A673 (cell line): ENCODE results near the gene SLC29A2. TPM values are rescaled to one million over a fixed set of nuclear protein-coding genes. Genes with fewer than 3 reads are reported as not detected.

Experiments
- BruUV-seq: library from RNA; stranded (reverse); fragments of 400-500 nt; replicated peaks from 2 replicates; lab custom pipeline; 2021; lab: Mats Ljungman, UMichigan
- CTCF ChIA-PET: fragments of 300-600 bp; sonication (Branson Sonifier 250); formaldehyde crosslinking; loops from one replicate; lab custom pipeline; 2022; ENCODE audit warnings: antibody characterized with exemption; lab: Charles Lee
- POLR2A ChIA-PET: fragments of 300-600 bp; sonication (Branson Sonifier 250); formaldehyde crosslinking; loops from one replicate; lab custom pipeline; 2022; ENCODE audit warnings: antibody characterized with exemption; ENCODE audit not compliant: low non-redundant PET; lab: Charles Lee
- DNase-seq: peaks from one replicate; pipeline ENCODE4 v3.0.0-alpha.2; 2015; ENCODE audit warnings: low spot score
- H3K27ac ChIP-seq: fragments of 200-600 bp; sonication (generic); 2 replicates; pipeline ENCODE4 v1.5.1; 2016; ENCODE audit warnings: mixed run types, low read depth, mild to moderate bottlenecking, mixed read lengths, antibody characterized with exemption, low read length; ENCODE audit not compliant: poor library complexity, severe bottlenecking
- H3K27me3 ChIP-seq: fragments of 200-600 bp; sonication (generic); replicated peaks from 2 replicates; pipeline ENCODE4 v1.6.1; 2017; ENCODE audit warnings: mixed run types, low read depth, mild to moderate bottlenecking, mixed read lengths, antibody characterized with exemption, low read length; ENCODE audit not compliant: insufficient read depth, poor library complexity
- H3K36me3 ChIP-seq: fragments of 200-600 bp; sonication (generic); 2 replicates; pipeline ENCODE4 v1.6.1; 2016; ENCODE audit warnings: mixed run types, mild to moderate bottlenecking, mixed read lengths, antibody characterized with exemption, low read length; ENCODE audit not compliant: insufficient read depth, poor library complexity, severe bottlenecking
- H3K4me1 ChIP-seq: fragments of 200-600 bp; sonication (generic); 2 replicates; pipeline ENCODE4 v1.6.1; 2017; ENCODE audit warnings: mixed run types, mild to moderate bottlenecking, mixed read lengths, antibody characterized with exemption, low read length; ENCODE audit not compliant: insufficient read depth, poor library complexity, severe bottlenecking
- H3K4me3 ChIP-seq: fragments of 200-600 bp; sonication (generic); 2 replicates; pipeline ENCODE4 v1.5.1; 2016; ENCODE audit warnings: low read depth, mixed run types, mild to moderate bottlenecking, mixed read lengths, low read length; ENCODE audit not compliant: poor library complexity, severe bottlenecking
- H3K9me3 ChIP-seq: fragments of 200-600 bp; sonication (generic); 2 replicates; pipeline ENCODE4 v1.6.1; 2016; ENCODE audit warnings: mixed run types, low read depth, mild to moderate bottlenecking, mixed read lengths, antibody characterized with exemption, low read length; ENCODE audit not compliant: poor library complexity, severe bottlenecking
- CTCF ChIP-seq: fragments of 300-800, 200-600 bp; sonication (generic); conservative IDR thresholded peaks from 2 replicates; pipeline ENCODE4 v1.5.1; 2017; ENCODE audit warnings: low read depth, mild to moderate bottlenecking, antibody characterized with exemption, low read length, moderate library complexity, mixed read lengths
- EZH2 ChIP-seq: fragments of 200-600 bp; sonication (generic); IDR thresholded peaks from 2 replicates; pipeline ENCODE4 v1.6.1; 2017; ENCODE audit warnings: borderline replicate concordance, low read depth, mild to moderate bottlenecking, mixed read lengths, antibody characterized with exemption, low read length; ENCODE audit not compliant: poor library complexity, severe bottlenecking
- intact Hi-C: fragments of 100-400 bp; cut with micrococcal nuclease; formaldehyde crosslinking; loops from one replicate; pipeline ENCODE4 v1.10.0; 2022; ENCODE audit not compliant: unreplicated experiment
- total RNA-seq: library from RNA; stranded (reverse); gene quantifications from 2 replicates; pipeline ENCODE4 v1.2.3, GENCODE V29; 2021

SLC29A2 gene
- total RNA-seq, 1 experiment from 2014 or later, result 62.4 TPM

- CTCF ChIA-PET, result interaction anchor here (0.5 to 1.6 kb wide), 3 partner anchors 15 to 55 kb away, joined by 3 to 12 read pairs (median 5); no protein-coding TSS in a partner anchor
- no peak for DNase-seq
- H3K4me3 ChIP-seq, result no peak overlapping the region
- intact Hi-C loops, result loop anchor here (1.0 to 5.0 kb wide), 2 partner anchors 15 to 105 kb away; no protein-coding TSS in a partner anchor
- H3K4me1 ChIP-seq, result peaks cover 24% of the 10 kb centered on the region
- H3K36me3 ChIP-seq, result no peaks in the 10 kb centered on the region
- POLR2A ChIA-PET, result interaction anchor here (1.0 kb wide), 1 partner anchor 15 kb away, joined by 3 read pairs; no protein-coding TSS in a partner anchor
- H3K27ac ChIP-seq, result peak overlapping the region; percentile 59
- no peaks in the 10 kb centered on the region for H3K9me3 ChIP-seq
- BruUV-seq, result no TSS peak
- TF ChIP-seq CTCF, result no peak
- TF ChIP-seq EZH2, result no peak
- no peaks in the 10 kb centered on the region for H3K27me3 ChIP-seq
Observed at GRCh38 chr11:66327171-66328030, 44.2 kb downstream of the SLC29A2 start.

- Histone ChIP-seq H3K36me3 (no peaks in the 10 kb centered on the region), H3K9me3 (no peaks in the 10 kb centered on the region), H3K4me3 (no peak overlapping the region), H3K4me1 (peaks cover 24% of the 10 kb centered on the region), H3K27me3 (no peaks in the 10 kb centered on the region), H3K27ac (peak overlapping the region; percentile 59)
- TF ChIP-seq EZH2, result no peak
- BruUV-seq, result no TSS peak
- POLR2A ChIA-PET, result interaction anchor here (1.0 kb wide), 1 partner anchor 14 kb away, joined by 3 read pairs; no protein-coding TSS in a partner anchor
- intact Hi-C loops, result loop anchor here (5.0 kb wide), 1 partner anchor 104 kb away; no protein-coding TSS in a partner anchor
- DNase-seq, result no peak
- CTCF ChIA-PET, result interaction anchor here (0.5 to 1.6 kb wide), 3 partner anchors 14 to 56 kb away, joined by 3 to 12 read pairs (median 5); no protein-coding TSS in a partner anchor
Observed at GRCh38 chr11:66326261-66327111, 45.1 kb downstream of the SLC29A2 start.

DNA sequence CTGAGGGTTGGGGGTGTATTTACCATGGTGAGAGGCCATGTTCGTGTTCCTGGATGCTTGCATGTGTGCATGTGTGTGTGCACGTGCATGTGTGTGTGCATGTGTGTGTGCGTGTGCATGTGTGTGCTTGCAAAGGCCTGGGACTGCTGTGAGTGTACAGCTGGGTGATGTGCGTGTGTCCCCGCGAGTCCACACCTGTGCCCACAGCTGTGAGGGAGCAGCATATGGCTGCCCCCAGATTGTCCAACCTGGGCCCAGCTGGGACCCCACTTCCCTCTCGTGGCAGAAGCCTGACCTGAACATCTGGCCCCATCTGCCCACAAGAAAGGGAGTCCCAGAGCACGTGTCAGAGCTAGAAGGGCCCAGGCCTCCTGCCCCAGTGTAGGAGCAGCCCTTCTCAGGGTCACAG, 46.3 kb downstream of the SLC29A2 start:
- intact Hi-C loops, result loop anchor here (5.0 kb wide), 1 partner anchor 103 kb away; no protein-coding TSS in a partner anchor
- ChIA-PET CTCF (no interaction called here), POLR2A (no interaction called here)
- TF ChIP-seq EZH2, result no peak
- no peak for TF ChIP-seq CTCF
- H3K36me3 ChIP-seq, result no peaks in the 10 kb centered on the region
- BruUV-seq, result no TSS peak
- H3K4me1 ChIP-seq, result peaks cover 24% of the 10 kb centered on the region
- H3K9me3 ChIP-seq, result no peaks in the 10 kb centered on the region
- no peak for DNase-seq
- no peak overlapping the region for H3K4me3 ChIP-seq
- H3K27ac ChIP-seq, result peak overlapping the region; percentile 50
- no peaks in the 10 kb centered on the region for H3K27me3 ChIP-seq
